A549 treated with Mapracorat at 1 μM for 4 hours (cell line): Measurements from ENCODE around the gene F9. TPM values are rescaled to one million over a fixed set of nuclear protein-coding genes. Genes with fewer than 3 reads are reported as not detected.

Experiments used
- total RNA-seq: library from RNA; stranded (reverse); fragments of 200-300 nt; extraction: Qiagen RNA extraction; gene quantifications from 5 replicates; pipeline ENCODE4 v1.2.3, GENCODE V29; 2022

F9 gene
- total RNA-seq, result not detected in 5 replicates

GRCh38 chrX:139530550-139530949 lies at the start of gene F9:
F9 (plus strand) TSS chrX:139530739; CDS start chrX:139530765, 26 bp downstream.

Other genes with a start within 250 kb of the F9 start
- 0.05 to 0.07 TPM (median 0.07 TPM) in 3 of 5 replicates, not detected in the others for gene MCF2, start 177.4 kb downstream of the F9 start, total RNA-seq